ENCODE measurements around the gene TTLL11.

Gene TTLL11

DNA sequence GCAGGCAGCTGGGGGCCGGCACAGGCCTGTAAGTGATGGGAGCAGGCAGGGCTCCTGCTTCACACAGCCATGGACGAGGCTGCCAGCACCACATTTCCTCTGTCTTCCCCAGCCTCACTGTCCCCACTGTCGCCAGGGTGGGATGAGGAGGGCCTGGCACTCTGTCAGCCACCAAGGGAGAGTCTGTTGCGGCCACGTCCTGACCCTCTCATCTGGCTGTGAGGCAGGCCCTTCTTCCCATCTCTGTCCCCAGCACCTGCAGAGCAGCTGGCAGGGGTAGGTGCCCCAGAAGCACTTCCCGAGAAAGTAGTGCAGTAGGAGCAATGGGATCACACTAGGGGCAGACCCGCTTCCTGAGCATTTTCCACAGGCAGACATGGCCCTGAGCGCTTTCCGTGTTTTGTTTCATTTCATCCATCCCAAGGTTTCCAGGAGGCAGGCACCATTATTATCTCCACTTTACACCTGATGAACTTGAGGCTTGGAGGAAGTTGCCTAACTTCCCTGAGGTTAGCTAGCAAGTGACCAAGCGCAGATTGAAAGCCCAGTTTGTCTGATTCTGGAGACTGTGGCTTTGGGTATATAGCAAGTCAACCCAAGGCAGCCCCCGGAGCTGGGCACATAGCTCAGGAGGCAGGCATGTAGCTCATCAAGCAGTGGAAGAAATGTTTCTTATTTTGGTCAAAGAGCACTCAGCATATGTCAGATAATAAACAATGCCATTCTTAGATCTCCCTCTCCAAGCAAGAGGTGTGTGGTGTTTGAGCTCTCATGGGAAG is 239.3 kb downstream of the TTLL11 start:
- H3K27ac Mint-ChIP-seq, result no peak overlapping the region
- CTCF ChIA-PET, result no interaction called here

DNA sequence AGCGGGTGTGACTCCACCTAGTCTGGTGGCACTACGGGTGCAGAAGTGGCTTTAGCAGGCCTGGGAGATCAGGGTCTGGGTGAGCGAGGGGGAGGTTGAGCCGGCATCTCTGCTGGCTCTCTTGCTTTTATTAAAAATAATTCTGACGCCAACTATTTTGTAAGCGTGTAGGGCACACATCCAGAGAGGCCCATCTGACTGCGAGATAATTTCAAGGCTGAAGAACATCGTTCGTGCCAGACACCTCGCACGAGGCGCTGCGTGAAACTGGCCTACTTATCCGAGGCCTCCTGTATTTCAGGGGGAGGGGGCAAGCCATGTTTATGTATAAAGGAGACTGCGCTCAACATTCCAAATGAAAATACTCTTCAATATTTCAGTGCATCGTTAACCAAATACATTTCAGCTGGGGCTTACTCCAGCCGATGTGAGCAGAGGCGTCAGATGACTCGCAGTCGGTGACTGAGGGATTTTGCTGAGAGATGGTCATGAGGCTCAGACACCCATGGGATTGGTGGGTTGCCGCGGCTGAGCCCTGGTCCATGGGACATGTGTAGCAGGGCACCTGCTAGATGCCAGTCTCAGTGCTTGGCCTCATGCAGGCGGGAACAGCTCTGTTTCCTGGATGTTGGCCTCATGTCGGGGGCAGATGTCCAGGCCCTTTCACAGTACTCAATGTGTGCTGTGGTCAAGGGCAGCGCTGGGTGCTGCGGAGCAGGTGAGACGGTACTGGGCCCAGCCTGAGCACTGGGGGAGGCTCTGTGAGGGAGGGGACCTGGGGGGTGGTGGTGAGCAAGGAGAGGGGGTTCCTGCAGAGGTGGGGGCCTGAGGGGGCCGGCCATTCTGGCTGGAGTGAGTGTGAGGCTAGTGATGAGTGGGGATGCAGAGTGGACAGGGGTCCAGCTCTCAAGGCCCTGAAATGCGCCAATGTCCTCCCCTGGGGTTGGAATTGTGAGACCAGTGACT is 240.2 kb downstream of the TTLL11 start:
- H3K4me1 Mint-ChIP-seq, result no peaks in the 10 kb centered on the region
- H3K4me3 Mint-ChIP-seq, result no peak overlapping the region
- H3K27me3 Mint-ChIP-seq, result no peaks in the 10 kb centered on the region
- H3K9me3 Mint-ChIP-seq, result no peaks in the 10 kb centered on the region
- peak overlapping the region; percentile 58 for H3K27ac Mint-ChIP-seq
- DNase-seq, result no peak
- no peaks in the 10 kb centered on the region for H3K36me3 Mint-ChIP-seq
- CTCF ChIA-PET, result no interaction called here

More for the DNA sequence above, 239.3 kb downstream of the TTLL11 start:
- Mint-ChIP-seq H3K4me3 (no peak overlapping the region), H3K27me3 (no peaks in the 10 kb centered on the region), H3K4me1 (no peaks in the 10 kb centered on the region), H3K9me3 (no peaks in the 10 kb centered on the region), H3K36me3 (no peaks in the 10 kb centered on the region)
- DNase-seq, result no peak

GRCh38 chr9:121852241-121852640 is 240.9 kb downstream of the TTLL11 start:
- Mint-ChIP-seq H3K4me1 (no peaks in the 10 kb centered on the region), H3K9me3 (no peaks in the 10 kb centered on the region), H3K4me3 (no peak overlapping the region), H3K27ac (no peak overlapping the region), H3K36me3 (no peaks in the 10 kb centered on the region), H3K27me3 (no peaks in the 10 kb centered on the region)
- DNase-seq, result no peak
- CTCF ChIA-PET, result no interaction called here

DNA sequence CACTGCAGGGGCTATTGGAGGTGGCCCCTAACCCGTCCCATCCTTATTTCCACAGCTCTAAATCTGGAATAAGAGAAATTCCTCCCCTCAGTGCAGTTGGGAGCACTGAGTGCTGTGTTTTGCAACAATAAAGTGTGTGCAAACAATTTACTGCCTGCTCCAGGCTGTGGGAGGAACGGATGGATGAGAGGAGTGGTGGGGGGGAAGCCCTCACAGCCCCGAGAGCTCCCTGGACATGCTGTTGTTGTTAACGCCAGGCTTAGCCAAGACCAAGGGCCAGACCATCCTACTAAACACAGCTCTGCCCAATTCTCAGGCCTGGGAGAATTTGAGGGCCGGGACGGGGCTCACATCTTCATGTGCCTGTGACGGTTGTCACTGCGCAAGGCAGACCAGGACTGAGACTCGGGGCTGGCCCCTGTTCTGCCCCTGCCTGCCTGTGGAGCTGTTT is 241.4 kb downstream of the TTLL11 start:
- Mint-ChIP-seq H3K27me3 (no peaks in the 10 kb centered on the region), H3K27ac (no peak overlapping the region), H3K4me3 (no peak overlapping the region), H3K4me1 (no peaks in the 10 kb centered on the region), H3K9me3 (no peaks in the 10 kb centered on the region), H3K36me3 (no peaks in the 10 kb centered on the region)
- no peak for DNase-seq
- CTCF ChIA-PET, result no interaction called here

DNA sequence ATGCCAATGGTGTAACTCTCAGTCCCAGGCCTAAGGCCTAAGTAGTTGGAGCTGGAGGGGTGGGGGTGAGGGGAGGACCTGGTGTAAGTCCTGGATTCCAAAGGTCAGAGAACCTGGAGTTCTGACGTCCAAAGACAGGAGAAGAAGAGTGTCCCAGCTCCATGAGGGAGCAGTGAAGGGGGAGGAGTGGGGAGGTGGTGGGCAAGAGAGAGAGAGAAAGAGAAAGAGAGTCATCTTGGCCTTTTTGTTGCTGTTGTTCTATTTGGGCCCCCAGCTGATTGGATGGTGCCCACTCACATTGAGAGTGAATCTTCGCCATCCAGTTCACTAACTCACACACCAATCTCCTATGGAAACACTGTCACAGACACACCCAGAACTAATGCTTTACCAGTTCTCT is 242.7 kb downstream of the TTLL11 start:
- no peaks in the 10 kb centered on the region for H3K36me3 Mint-ChIP-seq
- no peak overlapping the region for H3K27ac Mint-ChIP-seq
- no peak for DNase-seq
- H3K9me3 Mint-ChIP-seq, result no peaks in the 10 kb centered on the region
- no peak overlapping the region for H3K4me3 Mint-ChIP-seq
- no peaks in the 10 kb centered on the region for H3K4me1 Mint-ChIP-seq
- CTCF ChIA-PET, result no interaction called here
- H3K27me3 Mint-ChIP-seq, result no peaks in the 10 kb centered on the region

GRCh38 chr9:121849554-121849953 is 243.6 kb downstream of the TTLL11 start:
- H3K36me3 Mint-ChIP-seq, result no peaks in the 10 kb centered on the region
- H3K27ac Mint-ChIP-seq, result no peak overlapping the region
- no peak for DNase-seq
- no peaks in the 10 kb centered on the region for H3K27me3 Mint-ChIP-seq
- H3K4me3 Mint-ChIP-seq, result no peak overlapping the region
- CTCF ChIA-PET, result no interaction called here
- no peaks in the 10 kb centered on the region for H3K4me1 Mint-ChIP-seq
- H3K9me3 Mint-ChIP-seq, result no peaks in the 10 kb centered on the region

DNA sequence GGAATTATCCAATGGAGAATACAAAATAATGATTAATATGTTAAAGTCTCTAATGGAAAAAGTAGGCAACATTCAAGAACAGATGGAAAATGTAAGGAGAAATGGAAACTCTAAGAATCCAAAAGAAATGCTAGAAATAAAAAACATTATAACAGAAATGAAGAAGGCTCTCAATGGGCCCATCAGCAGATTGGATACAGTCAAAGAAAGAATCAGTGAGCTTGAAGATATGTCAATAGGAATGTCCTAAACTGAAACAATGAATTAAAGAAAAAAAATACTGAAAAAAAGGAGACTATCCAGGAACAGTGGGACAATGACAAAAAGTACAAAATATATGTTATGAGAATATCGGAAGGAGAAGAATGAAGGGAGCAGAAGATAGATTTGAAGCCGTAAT is 248.5 kb downstream of the TTLL11 start:
- Mint-ChIP-seq H3K36me3 (no peaks in the 10 kb centered on the region), H3K27me3 (peaks cover 11% of the 10 kb centered on the region), H3K9me3 (no peaks in the 10 kb centered on the region), H3K27ac (no peak overlapping the region), H3K4me3 (no peak overlapping the region), H3K4me1 (peaks cover 3% of the 10 kb centered on the region)
- CTCF ChIA-PET, result no interaction called here
- DNase-seq, result no peak

DNA sequence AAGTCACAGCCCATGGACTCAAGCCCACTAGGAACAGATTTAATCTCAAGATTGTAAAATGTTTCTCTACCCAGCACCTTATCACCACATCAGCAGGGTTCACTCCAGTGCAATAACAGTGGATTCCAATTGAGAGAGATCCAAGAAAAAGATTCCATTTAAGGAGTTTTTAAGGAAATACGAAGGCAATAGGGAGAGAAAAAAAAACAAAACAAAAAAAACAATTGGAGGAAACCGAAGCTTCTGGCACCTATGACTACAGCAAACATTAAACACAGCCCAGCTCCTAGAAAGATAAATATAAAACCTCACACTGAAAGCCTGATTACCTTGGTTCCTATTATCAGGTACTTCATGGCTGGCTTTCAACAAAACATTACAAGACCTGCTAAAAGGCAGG is 249.0 kb downstream of the TTLL11 start:
- Mint-ChIP-seq H3K27me3 (peaks cover 11% of the 10 kb centered on the region), H3K36me3 (no peaks in the 10 kb centered on the region), H3K27ac (no peak overlapping the region), H3K4me1 (peaks cover 3% of the 10 kb centered on the region), H3K9me3 (no peaks in the 10 kb centered on the region), H3K4me3 (no peak overlapping the region)
- DNase-seq, result no peak
- CTCF ChIA-PET, result no interaction called here

GRCh38 chr9:121842612-121842978 is 250.5 kb downstream of the TTLL11 start:
- CTCF ChIA-PET, result interaction anchor here (0.8 kb wide), 1 partner anchor 22 kb away, joined by 3 read pairs; no protein-coding TSS in a partner anchor
- peaks cover 11% of the 10 kb centered on the region for H3K27me3 Mint-ChIP-seq
- no peak overlapping the region for H3K4me3 Mint-ChIP-seq
- H3K27ac Mint-ChIP-seq, result no peak overlapping the region
- H3K36me3 Mint-ChIP-seq, result no peaks in the 10 kb centered on the region
- H3K4me1 Mint-ChIP-seq, result peaks cover 3% of the 10 kb centered on the region
- no peak for DNase-seq
- no peaks in the 10 kb centered on the region for H3K9me3 Mint-ChIP-seq

DNA sequence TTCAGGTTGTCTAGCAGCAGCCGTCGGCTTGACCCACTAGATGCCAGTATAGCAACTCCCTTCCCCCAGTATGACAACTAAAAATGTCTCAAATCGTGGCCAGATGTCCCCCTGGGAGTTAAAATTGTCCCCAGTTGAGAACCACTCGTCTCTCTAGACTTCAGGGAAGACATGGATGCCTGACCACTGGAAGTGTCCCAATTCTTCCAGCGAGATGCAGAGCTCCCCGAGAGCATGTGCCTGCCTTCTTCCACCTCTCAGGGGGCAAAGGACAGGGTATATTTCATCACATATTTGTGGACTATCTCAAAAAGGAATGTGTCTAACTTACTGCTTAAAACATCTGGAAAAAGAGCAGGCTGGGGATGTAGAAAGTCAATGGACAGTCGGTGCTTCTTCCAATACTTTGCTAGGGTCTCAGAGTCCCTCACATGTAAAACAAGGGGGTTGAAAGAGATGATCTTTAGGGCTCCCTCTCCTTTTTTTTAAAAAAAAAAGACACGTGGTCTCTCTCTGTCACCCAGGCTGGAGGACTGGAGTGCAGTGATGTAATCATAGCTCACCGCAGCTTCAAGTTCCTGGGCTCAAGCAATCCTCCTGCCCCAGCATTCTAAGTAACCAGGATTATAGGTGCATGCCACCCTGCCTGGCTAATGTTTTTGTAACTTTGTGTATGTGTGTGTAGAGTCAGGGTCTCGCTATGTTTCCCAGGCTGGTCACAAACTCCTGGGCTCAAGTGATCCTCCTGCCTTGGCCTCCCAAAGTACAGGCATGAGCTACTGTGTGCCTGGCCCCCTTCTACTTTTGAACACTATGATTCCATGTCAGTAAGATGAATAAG is 251.1 kb downstream of the TTLL11 start:
- no peak overlapping the region for H3K4me3 Mint-ChIP-seq

GRCh38 chr9:121840838-121841760 is 252.0 kb downstream of the TTLL11 start:
- no peaks in the 10 kb centered on the region for H3K36me3 Mint-ChIP-seq
- H3K4me3 Mint-ChIP-seq, result no peak overlapping the region
- no peak for DNase-seq
- H3K9me3 Mint-ChIP-seq, result no peaks in the 10 kb centered on the region
- no peak overlapping the region for H3K27ac Mint-ChIP-seq
- H3K4me1 Mint-ChIP-seq, result peaks cover 3% of the 10 kb centered on the region
- CTCF ChIA-PET, result no interaction called here
- H3K27me3 Mint-ChIP-seq, result peaks cover 15% of the 10 kb centered on the region

More for the DNA sequence above, 251.1 kb downstream of the TTLL11 start:
- CTCF ChIA-PET, result no interaction called here
- Mint-ChIP-seq H3K36me3 (no peaks in the 10 kb centered on the region), H3K9me3 (no peaks in the 10 kb centered on the region), H3K27me3 (peaks cover 11% of the 10 kb centered on the region), H3K4me1 (peaks cover 3% of the 10 kb centered on the region), H3K27ac (no peak overlapping the region)
- no peak for DNase-seq

- Mint-ChIP-seq H3K9me3 (no peaks in the 10 kb centered on the region), H3K27me3 (peaks cover 16% of the 10 kb centered on the region), H3K4me1 (peaks cover 3% of the 10 kb centered on the region), H3K27ac (no peak overlapping the region), H3K36me3 (no peaks in the 10 kb centered on the region), H3K4me3 (no peak overlapping the region)
- DNase-seq, result no peak
- CTCF ChIA-PET, result no interaction called here
These were observed 253.2 kb downstream of the TTLL11 start for GRCh38 chr9:121839726-121840500.

All from activated naive CD4-positive, alpha-beta T cell treated with anti-CD3 and anti-CD28 coated beads, Interleukin-2, amount 10 ng/mL, durations not matched to agents 7 days and 5 days (primary cell).